ENCODE results near the gene PDXDC1.

- TF ChIP-seq CTCF (IDR thresholded peaks at IDR 0.05) (no peak), POLR2A (IDR thresholded peaks at IDR 0.05) (no peak)
Observed at GRCh38 chr16:15031586-15031985, 56.8 kb downstream of the PDXDC1 start.
